Karpas-422 (cell line): ENCODE measurements around the gene LYSMD1. TPM values are rescaled to one million over a fixed set of nuclear protein-coding genes. Genes with fewer than 3 reads are reported as not detected.
A peak's percentile ranks its signal among the peaks of the same experiment; 100 is the strongest.
"Not testable (repeated sequence)": the region's sequence is repeated elsewhere in the genome, so short reads cannot be mapped to it uniquely, and the experiment has no call there.

Experiments
- DNase-seq: peaks from one replicate; pipeline ENCODE4 v3.0.0-alpha.2; 2015
- H2AFZ ChIP-seq: fragments of 200-600 bp; sonication (generic); 2 replicates; pipeline ENCODE4 v1.6.1; 2014; ENCODE audit warnings: antibody characterized with exemption, low read length, mixed read lengths
- H3K27ac ChIP-seq: fragments of 200-600 bp; sonication (generic); 2 replicates; pipeline ENCODE4 v1.5.1; 2014; ENCODE audit warnings: mild to moderate bottlenecking, low read length, moderate library complexity
- H3K27me3 ChIP-seq: fragments of 200-600 bp; sonication (generic); 2 replicates; pipeline ENCODE4 v1.6.1; 2014; ENCODE audit warnings: low read length, mixed read lengths
- H3K36me3 ChIP-seq: fragments of 200-600 bp; sonication (generic); 2 replicates; pipeline ENCODE4 v1.6.1; 2014; ENCODE audit warnings: low read length, mixed read lengths; ENCODE audit not compliant: insufficient read depth
- H3K4me1 ChIP-seq: fragments of 200-600 bp; sonication (generic); 2 replicates; pipeline ENCODE4 v1.6.1; 2014; ENCODE audit warnings: mild to moderate bottlenecking, low read length, mixed read lengths
- H3K4me2 ChIP-seq: fragments of 200-600 bp; sonication (generic); 2 replicates; pipeline ENCODE4 v1.6.1; 2014; ENCODE audit warnings: low read length, low read depth, mild to moderate bottlenecking; ENCODE audit not compliant: poor library complexity, severe bottlenecking
- H3K4me3 ChIP-seq: fragments of 200-600 bp; sonication (generic); 2 replicates; pipeline ENCODE4 v1.5.1; 2014; ENCODE audit warnings: mild to moderate bottlenecking, antibody characterized with exemption, low read length, mixed read lengths
- H3K79me2 ChIP-seq: fragments of 200-600 bp; sonication (generic); 2 replicates; pipeline ENCODE4 v1.6.1; 2014; ENCODE audit warnings: mild to moderate bottlenecking, low read length, mixed read lengths
- H3K9ac ChIP-seq: fragments of 200-600 bp; sonication (generic); 2 replicates; pipeline ENCODE4 v1.6.0; 2014; ENCODE audit warnings: low read length
- H3K9me2 ChIP-seq: fragments of 200-600 bp; sonication (generic), shearing (Covaris generic); replicated peaks from 2 replicates; pipeline ENCODE4 v1.6.0; 2014; ENCODE audit warnings: mild to moderate bottlenecking, low read length, moderate library complexity; ENCODE audit not compliant: insufficient read depth
- H3K9me3 ChIP-seq: fragments of 300-700, 200-600 bp; sonication (generic); 2 replicates; pipeline ENCODE4 v1.6.1; 2014; ENCODE audit warnings: low read length, mixed read lengths
- H4K20me1 ChIP-seq: fragments of 200-600 bp; sonication (generic); 2 replicates; pipeline ENCODE4 v1.6.1; 2014; ENCODE audit warnings: mild to moderate bottlenecking, antibody characterized with exemption, low read length, low read depth; ENCODE audit not compliant: insufficient read depth
- total RNA-seq: library from RNA; depleted of rRNA; stranded (reverse); fragments of >200 nt; shearing (Covaris generic); gene quantifications from 2 replicates; pipeline ENCODE4 v1.2.3, GENCODE V29; 2014; ENCODE audit warnings: low replicate concordance

The LYSMD1 gene
- total RNA-seq, 1 experiment from 2014 or later: 2.1 TPM

GRCh38 chr1:151197863-151198253, 32.2 kb upstream of the LYSMD1 start:
- no peaks in the 10 kb centered on the region for H3K27me3 ChIP-seq
- peak overlapping the region; percentile 100 for H3K4me2 ChIP-seq
- peak overlapping the region; percentile 94 for H3K4me3 ChIP-seq
- H3K9me2 ChIP-seq: no peaks in the 10 kb centered on the region
- DNase-seq: peak; percentile 57
- H4K20me1 ChIP-seq: peaks cover 26% of the 10 kb centered on the region
- H3K4me1 ChIP-seq: peaks cover 31% of the 10 kb centered on the region
- H3K9ac ChIP-seq: peak overlapping the region; percentile 82
- H3K9me3 ChIP-seq: no peaks in the 10 kb centered on the region
- H3K36me3 ChIP-seq: peaks cover 17% of the 10 kb centered on the region; the same call in 1 of the 2 replicates
- peak overlapping the region; percentile 8; the same call in 1 of the 2 replicates for H2AFZ ChIP-seq
- H3K79me2 ChIP-seq: peaks cover 43% of the 10 kb centered on the region
- peak overlapping the region; percentile 22 for H3K27ac ChIP-seq

- H3K9me3 ChIP-seq: no peaks in the 10 kb centered on the region
- H3K4me2 ChIP-seq: peak overlapping the region; percentile 93
- H3K27me3 ChIP-seq: no peaks in the 10 kb centered on the region
- peaks cover 12% of the 10 kb centered on the region for H4K20me1 ChIP-seq
- H3K4me1 ChIP-seq: peaks cover 30% of the 10 kb centered on the region
- no peaks in the 10 kb centered on the region for H3K9me2 ChIP-seq
- peaks cover 28% of the 10 kb centered on the region for H3K79me2 ChIP-seq
- H2AFZ ChIP-seq: peak overlapping the region; percentile 67
- peak overlapping the region; percentile 66 for H3K9ac ChIP-seq
- H3K4me3 ChIP-seq: peak overlapping the region; percentile 63
- peak; percentile 90 for DNase-seq
- H3K36me3 ChIP-seq: peaks cover 4% of the 10 kb centered on the region; the same call in 1 of the 2 replicates
- H3K27ac ChIP-seq: peak overlapping the region; percentile 54; the same call in 1 of the 2 replicates
Observed at GRCh38 chr1:151196292-151196800, 30.6 kb upstream of the LYSMD1 start.

GRCh38 chr1:151194894-151195594, 29.3 kb upstream of the LYSMD1 start:
- H4K20me1 ChIP-seq, H3K9me3 ChIP-seq, H3K4me3 ChIP-seq, H3K9me2 ChIP-seq, H3K27me3 ChIP-seq, H3K9ac ChIP-seq, DNase-seq, H3K36me3 ChIP-seq, H3K27ac ChIP-seq, H2AFZ ChIP-seq: not testable (repeated sequence)
- H3K4me2 ChIP-seq: peak overlapping the region; percentile 93
- H3K4me1 ChIP-seq: peaks cover 26% of the 10 kb centered on the region
- peaks cover 16% of the 10 kb centered on the region for H3K79me2 ChIP-seq

GRCh38 chr1:151193856-151194255, 28.2 kb upstream of the LYSMD1 start:
- no peaks in the 10 kb centered on the region for H3K36me3 ChIP-seq
- H3K27ac ChIP-seq: no peak overlapping the region
- no peak for DNase-seq
- no peak overlapping the region for H3K4me2 ChIP-seq
- peaks cover 22% of the 10 kb centered on the region for H3K4me1 ChIP-seq
- no peak overlapping the region for H3K4me3 ChIP-seq
- H3K27me3 ChIP-seq: no peaks in the 10 kb centered on the region
- no peak overlapping the region for H2AFZ ChIP-seq
- H3K79me2 ChIP-seq: peaks cover 15% of the 10 kb centered on the region
- no peaks in the 10 kb centered on the region for H3K9me2 ChIP-seq
- no peaks in the 10 kb centered on the region; the same call in 1 of the 2 replicates for H4K20me1 ChIP-seq
- no peaks in the 10 kb centered on the region for H3K9me3 ChIP-seq
- H3K9ac ChIP-seq: no peak overlapping the region

- DNase-seq: no peak
- Histone ChIP-seq H4K20me1 (no peaks in the 10 kb centered on the region), H3K27ac (no peak overlapping the region), H3K79me2 (peaks cover 16% of the 10 kb centered on the region), H3K9me3 (no peaks in the 10 kb centered on the region), H3K4me1 (peaks cover 27% of the 10 kb centered on the region), H3K9ac (no peak overlapping the region), H3K27me3 (no peaks in the 10 kb centered on the region), H2AFZ (no peak overlapping the region), H3K36me3 (no peaks in the 10 kb centered on the region), H3K9me2 (no peaks in the 10 kb centered on the region), H3K4me2 (no peak overlapping the region), H3K4me3 (no peak overlapping the region)
Observed at GRCh38 chr1:151193304-151193703, 27.6 kb upstream of the LYSMD1 start.

- no peak for DNase-seq
- H3K9me3 ChIP-seq: no peaks in the 10 kb centered on the region
- H3K27ac ChIP-seq: no peak overlapping the region
- no peak overlapping the region for H2AFZ ChIP-seq
- H3K79me2 ChIP-seq: peaks cover 29% of the 10 kb centered on the region
- no peak overlapping the region for H3K4me3 ChIP-seq
- no peaks in the 10 kb centered on the region for H3K9me2 ChIP-seq
- H3K4me2 ChIP-seq: no peak overlapping the region
- H3K36me3 ChIP-seq: no peaks in the 10 kb centered on the region
- no peak overlapping the region for H3K9ac ChIP-seq
- H4K20me1 ChIP-seq: no peaks in the 10 kb centered on the region
- no peaks in the 10 kb centered on the region for H3K27me3 ChIP-seq
- H3K4me1 ChIP-seq: peaks cover 27% of the 10 kb centered on the region
Observed at GRCh38 chr1:151192047-151192446, 26.3 kb upstream of the LYSMD1 start.

GRCh38 chr1:151189637-151190445, 24.1 kb upstream of the LYSMD1 start, which contains the start of gene VPS72:
TSS of gene VPS72 (minus strand) at chr1:151190197. CDS start at chr1:151190121, 76 bp downstream.
- peak within 1 kb of the TSS; percentile 75 for H3K4me3 ChIP-seq
- H3K9ac ChIP-seq: peak within 1 kb of the TSS; percentile 81
- peaks cover 18% of the 10 kb centered on the region for H3K4me1 ChIP-seq
- peak; percentile 97 for DNase-seq
- H3K79me2 ChIP-seq: peaks cover 36% of the 10 kb centered on the region
- no peaks in the 10 kb centered on the region for H3K27me3 ChIP-seq
- peak within 1 kb of the TSS; percentile 84 for H3K4me2 ChIP-seq
- no peaks in the 10 kb centered on the region for H3K9me3 ChIP-seq
- H3K9me2 ChIP-seq: no peaks in the 10 kb centered on the region
- peaks cover 8% of the 10 kb centered on the region; the same call in 1 of the 2 replicates for H3K36me3 ChIP-seq
- H2AFZ ChIP-seq: peak within 1 kb of the TSS; percentile 2; the same call in 1 of the 2 replicates
- peak within 1 kb of the TSS; percentile 69 for H3K27ac ChIP-seq
- no peaks in the 10 kb centered on the region for H4K20me1 ChIP-seq

GRCh38 chr1:151188667-151189066, 23.0 kb upstream of the LYSMD1 start:
- not testable (repeated sequence) for H3K9me2 ChIP-seq, H4K20me1 ChIP-seq, H2AFZ ChIP-seq, H3K27me3 ChIP-seq, H3K9me3 ChIP-seq, DNase-seq
- peak overlapping the region; percentile 81 for H3K9ac ChIP-seq
- H3K79me2 ChIP-seq: peaks cover 36% of the 10 kb centered on the region
- H3K27ac ChIP-seq: peak overlapping the region; percentile 69; the same call in 1 of the 2 replicates
- peak overlapping the region; percentile 84 for H3K4me2 ChIP-seq
- peaks cover 15% of the 10 kb centered on the region; the same call in 1 of the 2 replicates for H3K36me3 ChIP-seq
- H3K4me3 ChIP-seq: peak overlapping the region; percentile 75
- peaks cover 18% of the 10 kb centered on the region for H3K4me1 ChIP-seq
